ENCODE results near the gene CALHM4. TPM values are rescaled to one million over a fixed set of nuclear protein-coding genes. Genes with fewer than 3 reads are reported as not detected.

The CALHM4 gene
- total RNA-seq, 1 donor from 2014 or later, result not detected

- TF ChIP-seq CTCF (IDR thresholded peaks at IDR 0.05), result no peak
- Mint-ChIP-seq H3K27ac (ENCODE audit: unreplicated experiment) (no peak overlapping the region), H3K4me3 (ENCODE audit: unreplicated experiment) (no peak overlapping the region), H3K4me1 (ENCODE audit: low read depth) (peaks cover 23% of the 10 kb centered on the region), H3K36me3 (ENCODE audit: low read depth) (no peaks in the 10 kb centered on the region), H3K9me3 (ENCODE audit: low read depth) (no peaks in the 10 kb centered on the region), H3K27me3 (ENCODE audit: low read depth) (no peaks in the 10 kb centered on the region)
- DNase-seq (ENCODE audit: low spot score), result no peak
These were observed 23.1 kb upstream of the CALHM4 start for GRCh38 chr6:116530436-116530835.

GRCh38 chr6:116531675-116532570 lies 21.6 kb upstream of the CALHM4 start:
- Mint-ChIP-seq H3K27me3 (ENCODE audit: low read depth) (no peaks in the 10 kb centered on the region), H3K36me3 (ENCODE audit: low read depth) (no peaks in the 10 kb centered on the region), H3K9me3 (ENCODE audit: low read depth) (no peaks in the 10 kb centered on the region), H3K27ac (ENCODE audit: unreplicated experiment) (no peak overlapping the region), H3K4me1 (ENCODE audit: low read depth) (peaks cover 26% of the 10 kb centered on the region), H3K4me3 (ENCODE audit: unreplicated experiment) (no peak overlapping the region)
- TF ChIP-seq CTCF (IDR thresholded peaks at IDR 0.05), result peak; percentile 88
- DNase-seq (ENCODE audit: low spot score), result no peak

- TF ChIP-seq CTCF (IDR thresholded peaks at IDR 0.05), result no peak
- no peaks in the 10 kb centered on the region for H3K9me3 Mint-ChIP-seq (ENCODE audit: low read depth)
- H3K27me3 Mint-ChIP-seq (ENCODE audit: low read depth), result no peaks in the 10 kb centered on the region
- H3K36me3 Mint-ChIP-seq (ENCODE audit: low read depth), result no peaks in the 10 kb centered on the region
- no peak for DNase-seq (ENCODE audit: low spot score)
- H3K4me3 Mint-ChIP-seq (ENCODE audit: unreplicated experiment), result no peak overlapping the region
- no peak overlapping the region for H3K27ac Mint-ChIP-seq (ENCODE audit: unreplicated experiment)
- H3K4me1 Mint-ChIP-seq (ENCODE audit: low read depth), result peaks cover 26% of the 10 kb centered on the region
These were observed 20.2 kb upstream of the CALHM4 start for GRCh38 chr6:116533233-116533957.

GRCh38 chr6:116535109-116535508 lies 18.4 kb upstream of the CALHM4 start:
- no peak for DNase-seq (ENCODE audit: low spot score)
- Mint-ChIP-seq H3K4me1 (ENCODE audit: low read depth) (peaks cover 10% of the 10 kb centered on the region), H3K36me3 (ENCODE audit: low read depth) (no peaks in the 10 kb centered on the region), H3K9me3 (ENCODE audit: low read depth) (no peaks in the 10 kb centered on the region), H3K27me3 (ENCODE audit: low read depth) (no peaks in the 10 kb centered on the region), H3K4me3 (ENCODE audit: unreplicated experiment) (no peak overlapping the region), H3K27ac (ENCODE audit: unreplicated experiment) (no peak overlapping the region)
- no peak for TF ChIP-seq CTCF (IDR thresholded peaks at IDR 0.05)

GRCh38 chr6:116536216-116536621 lies 17.3 kb upstream of the CALHM4 start:
- Mint-ChIP-seq H3K27me3 (ENCODE audit: low read depth) (peaks cover 2% of the 10 kb centered on the region), H3K9me3 (ENCODE audit: low read depth) (no peaks in the 10 kb centered on the region), H3K4me3 (ENCODE audit: unreplicated experiment) (no peak overlapping the region), H3K4me1 (ENCODE audit: low read depth) (peaks cover 5% of the 10 kb centered on the region), H3K27ac (ENCODE audit: unreplicated experiment) (no peak overlapping the region), H3K36me3 (ENCODE audit: low read depth) (no peaks in the 10 kb centered on the region)
- TF ChIP-seq CTCF (IDR thresholded peaks at IDR 0.05), result peak; percentile 95
- DNase-seq (ENCODE audit: low spot score), result no peak
